Liver (tissue), 9 donors: Measurements from ENCODE around the gene LMOD3. TPM values are rescaled to one million over a fixed set of nuclear protein-coding genes. Genes with fewer than 3 reads are reported as not detected.

Experiments
- DNase-seq: peaks from one replicate; pipeline ENCODE4 v3.0.0-alpha.2; 2017; ENCODE audit warnings: low spot score
- H3K27ac ChIP-seq, 2 donors: one replicate each; pipeline ENCODE4 v1.7.0; 2013; ENCODE audit warnings: inconsistent platforms in 2 of 2, low read length in 2 of 2, control low read depth in 1 of 2, low read depth in 1 of 2, mild to moderate bottlenecking in 1 of 2
- H3K27me3 ChIP-seq, 4 donors: one replicate each; pipeline versions ENCODE4 v1.6.1 to v1.7.0; 2013; ENCODE audit warnings: low read length in 3 of 4, inconsistent platforms in 1 of 4, mild to moderate bottlenecking in 1 of 4, moderate library complexity in 1 of 4; ENCODE audit not compliant: control insufficient read depth in 4 of 4, insufficient read depth in 4 of 4
- H3K36me3 ChIP-seq, 4 donors: one replicate each; pipeline versions ENCODE4 v1.6.1 to v1.7.0; 2013; ENCODE audit warnings: low read length in 3 of 4, mild to moderate bottlenecking in 3 of 4, low read depth in 1 of 4, moderate library complexity in 1 of 4; ENCODE audit not compliant: control insufficient read depth in 4 of 4, insufficient read depth in 3 of 4
- H3K4me1 ChIP-seq, 4 donors: one replicate each; pipeline versions ENCODE4 v1.6.1 to v1.7.0; 2013; ENCODE audit warnings: low read length in 3 of 4, mild to moderate bottlenecking in 3 of 4, moderate library complexity in 1 of 4; ENCODE audit not compliant: control insufficient read depth in 4 of 4, insufficient read depth in 4 of 4
- H3K4me3 ChIP-seq, 3 donors: one replicate each; pipeline versions ENCODE4 v1.6.1 to v1.7.0; 2013; ENCODE audit warnings: low read length in 3 of 3, control low read depth in 1 of 3, low read depth in 1 of 3, mild to moderate bottlenecking in 1 of 3
- H3K9ac ChIP-seq, 2 donors: one replicate each; pipeline ENCODE4 v1.7.0; 2013; ENCODE audit warnings: low read length in 2 of 2, mild to moderate bottlenecking in 2 of 2, moderate library complexity in 2 of 2, control low read depth in 1 of 2, low read depth in 1 of 2
- H3K9me3 ChIP-seq, 4 donors: one replicate each; pipeline versions ENCODE4 v1.6.1 to v1.7.0; 2013; ENCODE audit warnings: low read length in 3 of 4; ENCODE audit not compliant: control insufficient read depth in 4 of 4
- FOXA1 ChIP-seq: IDR thresholded peaks from 2 replicates; pipeline ENCODE4 v1.6.1; 2016; ENCODE audit warnings: antibody characterized with exemption
- FOXA2 ChIP-seq: IDR thresholded peaks from 2 replicates; pipeline ENCODE4 v1.6.1; 2016; ENCODE audit warnings: antibody characterized with exemption
- GABPA ChIP-seq, 2 donors: IDR thresholded peaks in 1 of 2; conservative IDR thresholded peaks in 1 of 2; 2 replicates each; pipeline ENCODE4 v1.6.1; 2016; ENCODE audit warnings: antibody characterized with exemption in 2 of 2, mild to moderate bottlenecking in 1 of 2, moderate library complexity in 1 of 2
- HNF4A ChIP-seq, 2 donors: conservative IDR thresholded peaks; 2 replicates each; pipeline ENCODE4 v1.6.1; 2016; ENCODE audit warnings: antibody characterized with exemption in 2 of 2, mild to moderate bottlenecking in 2 of 2
- HNF4G ChIP-seq: IDR thresholded peaks from 2 replicates; pipeline ENCODE4 v1.6.1; 2016; ENCODE audit warnings: antibody characterized with exemption
- JUND ChIP-seq, 2 donors: IDR thresholded peaks; 2 replicates each; pipeline ENCODE4 v1.6.1; 2016; ENCODE audit warnings: antibody characterized with exemption in 2 of 2
- NR2F2 ChIP-seq: IDR thresholded peaks from 2 replicates; pipeline ENCODE4 v1.6.1; 2016; ENCODE audit warnings: antibody characterized with exemption
- RAD21 ChIP-seq, 2 donors: IDR thresholded peaks; 2 replicates each; pipeline ENCODE4 v1.6.1; 2016; ENCODE audit warnings: antibody characterized with exemption in 2 of 2, mild to moderate bottlenecking in 2 of 2
- REST ChIP-seq: IDR thresholded peaks from 2 replicates; pipeline ENCODE4 v1.6.1; 2016; ENCODE audit warnings: antibody characterized with exemption, mild to moderate bottlenecking
- SP1 ChIP-seq: IDR thresholded peaks from 2 replicates; pipeline ENCODE4 v1.6.1; 2018; ENCODE audit warnings: antibody characterized with exemption, mild to moderate bottlenecking
- TAF1 ChIP-seq: conservative IDR thresholded peaks from 2 replicates; pipeline ENCODE4 v1.6.1; 2016; ENCODE audit warnings: antibody characterized with exemption, mild to moderate bottlenecking
- YY1 ChIP-seq: IDR thresholded peaks from 2 replicates; pipeline ENCODE4 v1.6.1; 2016; ENCODE audit warnings: antibody characterized with exemption, mild to moderate bottlenecking
- ZBTB33 ChIP-seq: IDR thresholded peaks from 2 replicates; pipeline ENCODE4 v1.6.1; 2016; ENCODE audit warnings: antibody characterized with exemption
- WGBS: extraction: QIAGEN DNeasy Blood & Tissue Kit; methylation state at CpG from one replicate; pipeline ENCODE4 v1.1.7; 2013; 5-methylcytosine and 5-hydroxymethylcytosine counted together
- polyA plus RNA-seq, 2 donors: library from polyadenylated mRNA; stranded (reverse) in 1 of 2; unstranded in 1 of 2; fragments of 200-250 nt in 1 of 2; fragments of >200 nt in 1 of 2; fragmentation: Nextera tagmentation in 1 of 2; extraction: Ambion mirVana in 1 of 2; gene quantifications; one replicate each; pipeline versions ENCODE4 v1.2.1 to v1.2.3, GENCODE V29; 2013 to 2015
- total RNA-seq, 2 donors: library from RNA; depleted of rRNA; stranded (reverse); fragments of >200 nt; gene quantifications; one replicate each; pipeline ENCODE4 v1.2.3, GENCODE V29; 2014
- TF ChIP-seq, protein P1 (sequence below): IDR thresholded peaks from 2 replicates; pipeline ENCODE4 v1.6.1; 2016; ENCODE audit warnings: antibody characterized with exemption
- TF ChIP-seq, protein P2 (sequence below): IDR thresholded peaks from 2 replicates; pipeline ENCODE4 v1.6.1; 2016; ENCODE audit warnings: antibody characterized with exemption
- donor health status: healthy.
- donor health status: healthy.
- donor health status: healthy.
- donor health status: healthy.
- donor health status: healthy.

The LMOD3 gene
- total and polyA plus RNA-seq, 4 donors = 0.02 to 0.04 TPM; not detected in 2

DNA sequence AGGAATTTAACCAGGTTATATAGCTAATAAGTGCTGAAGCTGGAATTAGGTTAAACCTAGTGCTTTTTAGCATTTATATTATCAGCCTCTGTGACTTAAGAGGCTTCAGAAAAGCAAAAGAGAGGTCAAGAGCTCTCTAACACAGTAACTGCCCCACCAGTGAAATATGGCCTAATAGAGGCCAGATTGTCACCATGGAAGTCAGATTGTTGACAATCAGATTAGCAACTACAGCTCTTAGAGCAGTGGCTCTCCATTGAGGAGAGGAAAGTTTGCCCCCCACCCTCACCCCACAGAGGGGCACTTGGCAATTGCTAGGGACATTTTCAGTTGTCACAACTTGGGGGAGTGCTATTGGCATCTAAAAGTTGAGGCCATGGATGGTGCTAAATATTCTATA, 23.3 kb upstream of the LMOD3 start:
- Histone ChIP-seq H3K36me3 (no peaks in the 10 kb centered on the region), H3K27me3 (no peaks in the 10 kb centered on the region), H3K27ac (no peak overlapping the region), H3K9me3 (no peaks in the 10 kb centered on the region), H3K9ac (no peak overlapping the region), H3K4me1 (peaks cover 0 to 1% (median 0%) of the 10 kb centered on the region in 4 donors), H3K4me3 (no peak overlapping the region)
- TF ChIP-seq REST (no peak), NR2F2 (no peak), JUND (IDR thresholded peaks at IDR 0.05) (no peak), SP1 (no peak), HNF4G (no peak), FOXA2 (no peak), HNF4A (conservative IDR thresholded peaks at IDR 0.05) (no peak), GABPA (IDR thresholded peaks at IDR 0.05 in 1 of 2, conservative IDR thresholded peaks at IDR 0.05 in 1 of 2) (no peak), FOXA1 (no peak), YY1 (no peak), ZBTB33 (no peak), TAF1 (no peak), RAD21 (IDR thresholded peaks at IDR 0.05) (no peak)
- TF ChIP-seq, protein P1, sequence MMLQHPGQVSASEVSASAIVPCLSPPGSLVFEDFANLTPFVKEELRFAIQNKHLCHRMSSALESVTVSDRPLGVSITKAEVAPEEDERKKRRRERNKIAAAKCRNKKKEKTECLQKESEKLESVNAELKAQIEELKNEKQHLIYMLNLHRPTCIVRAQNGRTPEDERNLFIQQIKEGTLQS = no peak
- TF ChIP-seq, protein P2, sequence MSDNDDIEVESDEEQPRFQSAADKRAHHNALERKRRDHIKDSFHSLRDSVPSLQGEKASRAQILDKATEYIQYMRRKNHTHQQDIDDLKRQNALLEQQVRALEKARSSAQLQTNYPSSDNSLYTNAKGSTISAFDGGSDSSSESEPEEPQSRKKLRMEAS = no peak
- no peak for DNase-seq

GRCh38 chr3:69144631-69145245, 22.3 kb upstream of the LMOD3 start:
- Histone ChIP-seq H3K9ac (no peak overlapping the region), H3K27ac (no peak overlapping the region), H3K27me3 (peaks cover 0 to under 1% (median 0%) of the 10 kb centered on the region in 4 donors), H3K36me3 (no peaks in the 10 kb centered on the region), H3K4me1 (peaks cover 0 to 1% (median 0%) of the 10 kb centered on the region in 4 donors), H3K9me3 (no peaks in the 10 kb centered on the region), H3K4me3 (no peak overlapping the region)
- no peak for DNase-seq
- 85% methylated on average over 3 of the region's 3 CpGs for WGBS
- no peak for TF ChIP-seq GABPA (IDR thresholded peaks at IDR 0.05 in 1 of 2, conservative IDR thresholded peaks at IDR 0.05 in 1 of 2)
- TF ChIP-seq RAD21 (IDR thresholded peaks at IDR 0.05) = no peak
